ENCODE results near the gene NDUFS6. TPM values are rescaled to one million over a fixed set of nuclear protein-coding genes. Genes with fewer than 3 reads are reported as not detected.

The NDUFS6 gene
- polyA plus RNA-seq, 2 of the 4 experiments (the other 2 are of a cell fraction), result 76.0 to 192 TPM

GRCh38 chr5:1817261-1818043 is 16.2 kb downstream of the NDUFS6 start:
- Histone ChIP-seq H3K4me3 (no peak overlapping the region), H3K4me2 (no peak overlapping the region), H3K9me3 (no peaks in the 10 kb centered on the region), H3K27ac (no peak overlapping the region), H3K4me1 (no peaks in the 10 kb centered on the region)
- ChIA-PET CTCF (interaction anchor here (1.1 kb wide), 1 partner anchor 14 kb away, joined by 3 read pairs; no protein-coding TSS in a partner anchor), POLR2A (interaction anchor here (0.6 kb wide), 1 partner anchor 12 kb away, joined by 4 read pairs; no protein-coding TSS in a partner anchor)
- TF ChIP-seq PHF8 (IDR thresholded peaks at IDR 0.05; ENCODE audit: borderline replicate concordance, low read depth), result no peak
- TF ChIP-seq RFX5 (IDR thresholded peaks at IDR 0.05), result no peak
- no peak for TF ChIP-seq NR3C1 (IDR thresholded peaks at IDR 0.05)
- TF ChIP-seq RARB (CRISPR knock-in tag; IDR thresholded peaks at IDR 0.05), result no peak
- no peak for TF ChIP-seq CTCF (IDR thresholded peaks at IDR 0.05)
- no peak for TF ChIP-seq FOSB (CRISPR knock-in tag; IDR thresholded peaks at IDR 0.05)
- TF ChIP-seq MYC (IDR thresholded peaks at IDR 0.05; ENCODE audit: borderline replicate concordance, low read length), result no peak
- no peak for TF ChIP-seq NPAS2 (CRISPR knock-in tag; IDR thresholded peaks at IDR 0.05; ENCODE audit: borderline replicate concordance)
- TF ChIP-seq KDM1A (IDR thresholded peaks at IDR 0.05; ENCODE audit: low read depth), result no peak
- TF ChIP-seq CBX2 (IDR thresholded peaks at IDR 0.05; ENCODE audit: borderline replicate concordance, low read depth), result no peak
- no peak for TF ChIP-seq FOXS1 (CRISPR knock-in tag; IDR thresholded peaks at IDR 0.05)
- no peak for TF ChIP-seq RNF2 (IDR thresholded peaks at IDR 0.05; ENCODE audit: borderline replicate concordance, low read depth)
- TF ChIP-seq RCOR1 (IDR thresholded peaks at IDR 0.05; ENCODE audit: low read depth, low read length), result no peak
- no peak for DNase-seq (ENCODE audit: low read depth in 1 of 2, low spot score in 1 of 2)
- WGBS (ENCODE audit: missing lambda C conversion rate), result 92% methylated on average over 15 of the region's 15 CpGs
- no peak for ATAC-seq
- no peak for FAIRE-seq

GRCh38 chr5:1818784-1819183 is 17.6 kb downstream of the NDUFS6 start:
- ATAC-seq (no peak), DNase-seq (ENCODE audit: low read depth in 1 of 2, low spot score in 1 of 2) (no peak), FAIRE-seq (no peak)
- Histone ChIP-seq H3K4me2 (no peak overlapping the region), H3K27ac (no peak overlapping the region), H3K4me3 (no peak overlapping the region), H3K9me3 (no peaks in the 10 kb centered on the region), H3K4me1 (no peaks in the 10 kb centered on the region)
- POLR2A ChIA-PET, result no interaction called here
- no peak for TF ChIP-seq CHD2 (IDR thresholded peaks at IDR 0.05; ENCODE audit: low read length, partially characterized antibody)
- TF ChIP-seq ZSCAN20 (CRISPR knock-in tag; IDR thresholded peaks at IDR 0.05), result no peak
- TF ChIP-seq RFX5 (IDR thresholded peaks at IDR 0.05), result no peak
- no peak for TF ChIP-seq HEYL (CRISPR knock-in tag; IDR thresholded peaks at IDR 0.05)
- TF ChIP-seq MYC (IDR thresholded peaks at IDR 0.05; ENCODE audit: borderline replicate concordance, low read length), result no peak
- no peak for TF ChIP-seq CEBPB (IDR thresholded peaks at IDR 0.05)
- no peak for TF ChIP-seq FOXS1 (CRISPR knock-in tag; IDR thresholded peaks at IDR 0.05)
- TF ChIP-seq KDM1A (IDR thresholded peaks at IDR 0.05; ENCODE audit: low read depth), result no peak
- no peak for TF ChIP-seq GATA3 (IDR thresholded peaks at IDR 0.05; ENCODE audit: borderline replicate concordance)
- TF ChIP-seq RARB (CRISPR knock-in tag; IDR thresholded peaks at IDR 0.05), result no peak
- no peak for TF ChIP-seq EP300 (IDR thresholded peaks at IDR 0.05)
- no peak for TF ChIP-seq ELK1 (IDR thresholded peaks at IDR 0.05; ENCODE audit: low read depth, low read length)
- no peak for TF ChIP-seq TP53 (CRISPR knock-in tag; IDR thresholded peaks at IDR 0.05)
- no peak for TF ChIP-seq POLR2A (IDR thresholded peaks at IDR 0.05; ENCODE audit: low read length)
- 86% methylated on average over 5 of the region's 5 CpGs for WGBS (ENCODE audit: missing lambda C conversion rate)
- CTCF ChIA-PET, result no interaction called here

Measured in A549 (cell line).